SK-N-SH treated with all-trans-retinoic acid at 6 μM for 48 hours (cell line): ENCODE data around the gene TIPARP.
A peak's percentile ranks its signal among the peaks of the same experiment; 100 is the strongest.

Experiments
- ATAC-seq: fragments of 200-7000 bp; cut with Tn5 transposase; 3 replicates; pipeline ENCODE4 v1.9.1; 2020; ENCODE audit warnings: mild to moderate bottlenecking, moderate library complexity
- ARNTL ChIP-seq: fragments of 450-650 bp; formaldehyde crosslinking; IDR thresholded peaks from 2 replicates; pipeline ENCODE4 v1.5.0; 2020; ENCODE audit warnings: low read depth, mild to moderate bottlenecking, moderate library complexity, borderline replicate concordance
- BACH2 ChIP-seq: fragments of 250-450 bp; sonication (Bioruptor Pico); IDR thresholded peaks from 2 replicates; pipeline ENCODE4 v1.9.0; 2021; ENCODE audit warnings: mild to moderate bottlenecking, borderline replicate concordance
- CSDC2 ChIP-seq: fragments of 250-450 bp; sonication (Bioruptor Pico); IDR thresholded peaks from 2 replicates; pipeline ENCODE4 v1.5.0; 2020; ENCODE audit warnings: mild to moderate bottlenecking, moderate library complexity
- ESRRG ChIP-seq: fragments of 250-450 bp; sonication (Bioruptor Pico); IDR thresholded peaks from 2 replicates; pipeline ENCODE4 v1.6.1; 2021; ENCODE audit warnings: mild to moderate bottlenecking
- GLIS3 ChIP-seq: fragments of 250-450 bp; sonication (Bioruptor Pico); IDR thresholded peaks from 2 replicates; pipeline ENCODE4 v1.5.0; 2020; ENCODE audit warnings: mild to moderate bottlenecking, moderate library complexity
- ISL1 ChIP-seq: fragments of 250-450 bp; sonication (Bioruptor Pico); IDR thresholded peaks from 2 replicates; pipeline ENCODE4 v2.1.2; 2022; ENCODE audit warnings: mild to moderate bottlenecking, moderate library complexity
- OSR1 ChIP-seq: fragments of 250-450 bp; sonication (Bioruptor Pico); IDR thresholded peaks from 2 replicates; pipeline ENCODE4 v1.8.0; 2022; ENCODE audit warnings: moderate library complexity, mild to moderate bottlenecking, inconsistent platforms
- PPARA ChIP-seq: fragments of 250-450 bp; sonication (Bioruptor Pico); IDR thresholded peaks from 2 replicates; pipeline ENCODE4 v1.5.0; 2020; ENCODE audit warnings: mild to moderate bottlenecking, borderline replicate concordance
- RARB ChIP-seq: fragments of 250-450 bp; sonication (Bioruptor Pico); IDR thresholded peaks from 2 replicates; pipeline ENCODE4 v1.8.0; 2021; ENCODE audit warnings: mild to moderate bottlenecking, moderate library complexity
- SNAI2 ChIP-seq: fragments of 250-450 bp; sonication (Bioruptor Pico); IDR thresholded peaks from 2 replicates; pipeline ENCODE4 v1.5.0; 2020; ENCODE audit warnings: mild to moderate bottlenecking, moderate library complexity
- TCF4 ChIP-seq: fragments of 250-450 bp; sonication (Bioruptor Pico); IDR thresholded peaks from 2 replicates; pipeline ENCODE4 v1.8.0; 2021; ENCODE audit warnings: mild to moderate bottlenecking, moderate library complexity, borderline replicate concordance
- ZC3H10 ChIP-seq: fragments of 250-450 bp; sonication (Bioruptor Pico); IDR thresholded peaks from 2 replicates; pipeline ENCODE4 v1.5.1; 2021; ENCODE audit warnings: mild to moderate bottlenecking, moderate library complexity
- ZFP3 ChIP-seq: fragments of 250-450 bp; sonication (Bioruptor Pico); IDR thresholded peaks from 2 replicates; pipeline ENCODE4 v1.5.0; 2020; ENCODE audit warnings: mild to moderate bottlenecking, moderate library complexity
- ZFP30 ChIP-seq: fragments of 450-650 bp; formaldehyde crosslinking; IDR thresholded peaks from 2 replicates; pipeline ENCODE4 v1.5.0; 2022; ENCODE audit warnings: mild to moderate bottlenecking, moderate library complexity
- ZNF565 ChIP-seq: fragments of 450-650 bp; formaldehyde crosslinking; conservative IDR thresholded peaks from 2 replicates; pipeline ENCODE4 v1.5.0; 2020; ENCODE audit warnings: low read depth, mild to moderate bottlenecking, moderate library complexity
- ZNF70 ChIP-seq: fragments of 450-650 bp; formaldehyde crosslinking; IDR thresholded peaks from 2 replicates; pipeline ENCODE4 v1.5.0; 2020; ENCODE audit warnings: mild to moderate bottlenecking, moderate library complexity
- ZNF8 ChIP-seq: fragments of 450-650 bp; formaldehyde crosslinking; IDR thresholded peaks from 2 replicates; pipeline ENCODE4 v1.5.0; 2020; ENCODE audit warnings: mild to moderate bottlenecking, moderate library complexity
- TF ChIP-seq, protein P1 (sequence below): fragments of 250-450 bp; sonication (Bioruptor Pico); IDR thresholded peaks from 2 replicates; pipeline ENCODE4 v1.8.0; 2021; ENCODE audit warnings: low read depth, mild to moderate bottlenecking, moderate library complexity, borderline replicate concordance
- TF ChIP-seq, protein P2 (sequence below): fragments of 250-450 bp; sonication (Bioruptor Pico); IDR thresholded peaks from 2 replicates; pipeline ENCODE4 v1.8.0; 2020; ENCODE audit warnings: mild to moderate bottlenecking, moderate library complexity, borderline replicate concordance
- TF ChIP-seq, protein P3 (sequence below): fragments of 250-450 bp; sonication (Bioruptor Pico); IDR thresholded peaks from 2 replicates; pipeline ENCODE4 v1.5.1; 2020; ENCODE audit warnings: low read depth, mild to moderate bottlenecking, moderate library complexity
- TF ChIP-seq, protein P4 (sequence below): fragments of 250-450 bp; sonication (Bioruptor Pico); IDR thresholded peaks from 2 replicates; pipeline ENCODE4 v1.5.0; 2020; ENCODE audit warnings: mild to moderate bottlenecking, moderate library complexity
- TF ChIP-seq, protein P5 (sequence below): fragments of 250-450 bp; sonication (Bioruptor Pico); IDR thresholded peaks from 2 replicates; pipeline ENCODE4 v1.5.1; 2021; ENCODE audit warnings: mild to moderate bottlenecking, moderate library complexity

TIPARP gene

DNA sequence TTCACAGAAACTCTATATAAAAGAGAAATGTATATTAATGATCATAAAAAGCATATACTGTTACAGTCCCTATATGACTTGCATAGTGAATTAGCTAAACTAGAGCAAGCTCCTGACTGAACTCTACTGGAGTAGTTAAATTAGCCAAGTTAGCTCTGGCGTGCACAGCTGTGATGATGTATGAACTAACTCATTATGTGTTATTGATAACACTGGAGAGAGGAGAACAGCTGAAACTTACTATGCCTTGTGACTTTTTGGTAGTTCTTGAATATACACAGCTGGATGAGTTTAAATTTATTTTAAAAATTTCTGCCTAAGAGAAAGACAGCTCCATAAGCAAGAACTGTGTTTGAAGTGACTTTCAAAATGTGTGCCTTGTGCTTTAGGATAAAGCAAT, 8.1 kb downstream of the TIPARP start (continued):
- TF ChIP-seq, protein P1, sequence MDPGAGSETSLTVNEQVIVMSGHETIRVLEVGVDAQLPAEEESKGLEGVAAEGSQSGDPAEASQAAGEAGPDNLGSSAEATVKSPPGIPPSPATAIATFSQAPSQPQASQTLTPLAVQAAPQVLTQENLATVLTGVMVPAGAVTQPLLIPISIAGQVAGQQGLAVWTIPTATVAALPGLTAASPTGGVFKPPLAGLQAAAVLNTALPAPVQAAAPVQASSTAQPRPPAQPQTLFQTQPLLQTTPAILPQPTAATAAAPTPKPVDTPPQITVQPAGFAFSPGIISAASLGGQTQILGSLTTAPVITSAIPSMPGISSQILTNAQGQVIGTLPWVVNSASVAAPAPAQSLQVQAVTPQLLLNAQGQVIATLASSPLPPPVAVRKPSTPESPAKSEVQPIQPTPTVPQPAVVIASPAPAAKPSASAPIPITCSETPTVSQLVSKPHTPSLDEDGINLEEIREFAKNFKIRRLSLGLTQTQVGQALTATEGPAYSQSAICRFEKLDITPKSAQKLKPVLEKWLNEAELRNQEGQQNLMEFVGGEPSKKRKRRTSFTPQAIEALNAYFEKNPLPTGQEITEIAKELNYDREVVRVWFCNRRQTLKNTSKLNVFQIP (CRISPR knock-in tag): no peak
- TF ChIP-seq ZFP30 (CRISPR knock-in tag): no peak

DNA sequence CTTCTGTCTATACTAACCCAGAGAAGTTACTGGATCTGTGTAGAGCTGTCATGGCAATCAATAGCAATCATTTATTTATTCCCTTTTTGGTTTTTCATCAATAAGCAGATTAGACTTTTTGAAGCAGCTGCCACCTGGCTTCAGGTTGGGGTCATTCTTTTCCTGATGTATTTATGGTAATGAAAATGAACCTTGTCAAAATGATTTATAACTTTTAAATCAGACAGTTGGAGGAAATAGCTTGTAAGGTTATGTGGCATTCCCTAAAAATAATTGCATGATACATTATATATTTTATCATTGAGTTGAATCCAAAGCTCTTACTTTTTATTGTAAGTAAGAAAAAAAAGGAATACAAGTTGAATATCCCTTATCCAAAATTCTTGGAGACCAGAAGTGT, 8.6 kb downstream of the TIPARP start:
- TF ChIP-seq ISL1 (CRISPR knock-in tag) (no peak), ESRRG (CRISPR knock-in tag) (no peak), ZNF565 (CRISPR knock-in tag) (no peak), ARNTL (CRISPR knock-in tag) (no peak), ZNF70 (CRISPR knock-in tag) (no peak), GLIS3 (CRISPR knock-in tag) (no peak), CSDC2 (no peak), BACH2 (no peak), PPARA (CRISPR knock-in tag) (no peak), TCF4 (CRISPR knock-in tag) (no peak), SNAI2 (no peak), RARB (no peak), ZC3H10 (CRISPR knock-in tag) (no peak), ZFP30 (CRISPR knock-in tag) (no peak), ZNF8 (CRISPR knock-in tag) (no peak), OSR1 (CRISPR knock-in tag) (no peak)
- TF ChIP-seq, protein P2, sequence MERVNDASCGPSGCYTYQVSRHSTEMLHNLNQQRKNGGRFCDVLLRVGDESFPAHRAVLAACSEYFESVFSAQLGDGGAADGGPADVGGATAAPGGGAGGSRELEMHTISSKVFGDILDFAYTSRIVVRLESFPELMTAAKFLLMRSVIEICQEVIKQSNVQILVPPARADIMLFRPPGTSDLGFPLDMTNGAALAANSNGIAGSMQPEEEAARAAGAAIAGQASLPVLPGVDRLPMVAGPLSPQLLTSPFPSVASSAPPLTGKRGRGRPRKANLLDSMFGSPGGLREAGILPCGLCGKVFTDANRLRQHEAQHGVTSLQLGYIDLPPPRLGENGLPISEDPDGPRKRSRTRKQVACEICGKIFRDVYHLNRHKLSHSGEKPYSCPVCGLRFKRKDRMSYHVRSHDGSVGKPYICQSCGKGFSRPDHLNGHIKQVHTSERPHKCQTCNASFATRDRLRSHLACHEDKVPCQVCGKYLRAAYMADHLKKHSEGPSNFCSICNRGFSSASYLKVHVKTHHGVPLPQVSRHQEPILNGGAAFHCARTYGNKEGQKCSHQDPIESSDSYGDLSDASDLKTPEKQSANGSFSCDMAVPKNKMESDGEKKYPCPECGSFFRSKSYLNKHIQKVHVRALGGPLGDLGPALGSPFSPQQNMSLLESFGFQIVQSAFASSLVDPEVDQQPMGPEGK (CRISPR knock-in tag): no peak
- TF ChIP-seq, protein P1 (CRISPR knock-in tag): no peak
- TF ChIP-seq, protein P3, sequence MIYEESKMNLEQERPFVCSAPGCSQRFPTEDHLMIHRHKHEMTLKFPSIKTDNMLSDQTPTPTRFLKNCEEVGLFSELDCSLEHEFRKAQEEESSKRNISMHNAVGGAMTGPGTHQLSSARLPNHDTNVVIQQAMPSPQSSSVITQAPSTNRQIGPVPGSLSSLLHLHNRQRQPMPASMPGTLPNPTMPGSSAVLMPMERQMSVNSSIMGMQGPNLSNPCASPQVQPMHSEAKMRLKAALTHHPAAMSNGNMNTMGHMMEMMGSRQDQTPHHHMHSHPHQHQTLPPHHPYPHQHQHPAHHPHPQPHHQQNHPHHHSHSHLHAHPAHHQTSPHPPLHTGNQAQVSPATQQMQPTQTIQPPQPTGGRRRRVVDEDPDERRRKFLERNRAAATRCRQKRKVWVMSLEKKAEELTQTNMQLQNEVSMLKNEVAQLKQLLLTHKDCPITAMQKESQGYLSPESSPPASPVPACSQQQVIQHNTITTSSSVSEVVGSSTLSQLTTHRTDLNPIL (CRISPR knock-in tag): no peak
- TF ChIP-seq, protein P4, sequence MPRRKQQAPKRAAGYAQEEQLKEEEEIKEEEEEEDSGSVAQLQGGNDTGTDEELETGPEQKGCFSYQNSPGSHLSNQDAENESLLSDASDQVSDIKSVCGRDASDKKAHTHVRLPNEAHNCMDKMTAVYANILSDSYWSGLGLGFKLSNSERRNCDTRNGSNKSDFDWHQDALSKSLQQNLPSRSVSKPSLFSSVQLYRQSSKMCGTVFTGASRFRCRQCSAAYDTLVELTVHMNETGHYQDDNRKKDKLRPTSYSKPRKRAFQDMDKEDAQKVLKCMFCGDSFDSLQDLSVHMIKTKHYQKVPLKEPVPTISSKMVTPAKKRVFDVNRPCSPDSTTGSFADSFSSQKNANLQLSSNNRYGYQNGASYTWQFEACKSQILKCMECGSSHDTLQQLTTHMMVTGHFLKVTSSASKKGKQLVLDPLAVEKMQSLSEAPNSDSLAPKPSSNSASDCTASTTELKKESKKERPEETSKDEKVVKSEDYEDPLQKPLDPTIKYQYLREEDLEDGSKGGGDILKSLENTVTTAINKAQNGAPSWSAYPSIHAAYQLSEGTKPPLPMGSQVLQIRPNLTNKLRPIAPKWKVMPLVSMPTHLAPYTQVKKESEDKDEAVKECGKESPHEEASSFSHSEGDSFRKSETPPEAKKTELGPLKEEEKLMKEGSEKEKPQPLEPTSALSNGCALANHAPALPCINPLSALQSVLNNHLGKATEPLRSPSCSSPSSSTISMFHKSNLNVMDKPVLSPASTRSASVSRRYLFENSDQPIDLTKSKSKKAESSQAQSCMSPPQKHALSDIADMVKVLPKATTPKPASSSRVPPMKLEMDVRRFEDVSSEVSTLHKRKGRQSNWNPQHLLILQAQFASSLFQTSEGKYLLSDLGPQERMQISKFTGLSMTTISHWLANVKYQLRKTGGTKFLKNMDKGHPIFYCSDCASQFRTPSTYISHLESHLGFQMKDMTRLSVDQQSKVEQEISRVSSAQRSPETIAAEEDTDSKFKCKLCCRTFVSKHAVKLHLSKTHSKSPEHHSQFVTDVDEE: no peak
- TF ChIP-seq, all 23 proteins: peak for 0
- ATAC-seq: no peak

DNA sequence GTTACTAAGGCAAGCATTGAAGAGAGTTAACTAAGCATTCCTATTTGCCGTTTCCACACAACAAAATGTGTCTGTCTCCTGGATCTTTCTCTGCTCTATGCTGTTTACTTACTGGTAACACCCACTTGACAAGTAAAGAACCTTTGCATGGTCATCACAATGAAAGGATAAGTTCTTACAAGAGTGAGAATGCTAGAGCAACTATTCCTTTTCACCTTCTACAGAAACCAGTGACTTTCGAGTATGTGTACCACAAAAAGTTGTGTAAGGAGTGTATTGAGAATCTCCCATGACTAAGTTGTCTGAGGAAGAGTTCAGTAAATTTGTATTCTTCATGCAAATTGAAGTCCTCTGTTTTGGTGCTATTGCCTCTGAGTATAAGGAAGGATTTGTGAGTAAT, 10.8 kb downstream of the TIPARP start:
- ATAC-seq: peak; percentile 11; the same call in 2 of the 3 replicates
- TF ChIP-seq, protein P3 (CRISPR knock-in tag): no peak
- TF ChIP-seq ZFP3 (CRISPR knock-in tag) (no peak), ESRRG (CRISPR knock-in tag) (no peak), RARB (no peak)
- TF ChIP-seq, protein P4: no peak
- TF ChIP-seq, protein P2 (CRISPR knock-in tag): no peak
- TF ChIP-seq, protein P5, sequence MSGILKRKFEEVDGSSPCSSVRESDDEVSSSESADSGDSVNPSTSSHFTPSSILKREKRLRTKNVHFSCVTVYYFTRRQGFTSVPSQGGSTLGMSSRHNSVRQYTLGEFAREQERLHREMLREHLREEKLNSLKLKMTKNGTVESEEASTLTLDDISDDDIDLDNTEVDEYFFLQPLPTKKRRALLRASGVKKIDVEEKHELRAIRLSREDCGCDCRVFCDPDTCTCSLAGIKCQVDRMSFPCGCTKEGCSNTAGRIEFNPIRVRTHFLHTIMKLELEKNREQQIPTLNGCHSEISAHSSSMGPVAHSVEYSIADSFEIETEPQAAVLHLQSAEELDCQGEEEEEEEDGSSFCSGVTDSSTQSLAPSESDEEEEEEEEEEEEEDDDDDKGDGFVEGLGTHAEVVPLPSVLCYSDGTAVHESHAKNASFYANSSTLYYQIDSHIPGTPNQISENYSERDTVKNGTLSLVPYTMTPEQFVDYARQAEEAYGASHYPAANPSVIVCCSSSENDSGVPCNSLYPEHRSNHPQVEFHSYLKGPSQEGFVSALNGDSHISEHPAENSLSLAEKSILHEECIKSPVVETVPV (CRISPR knock-in tag): no peak
